GM13976 (cell line): ENCODE results near the gene SAMD9L.
A peak's percentile ranks its signal among the peaks of the same experiment; 100 is the strongest.

Experiments
- DNase-seq: peaks from one replicate; pipeline ENCODE4 v3.0.0; 2012; ENCODE audit warnings: low spot score
- CTCF ChIP-seq: IDR thresholded peaks from 2 replicates; pipeline ENCODE4 v1.5.1; 2012; ENCODE audit warnings: borderline replicate concordance, mild to moderate bottlenecking; ENCODE audit not compliant: insufficient read depth; ENCODE audit errors: extremely low read depth, missing control alignments, control extremely low read depth
- in situ Hi-C: fragments of 300-500 bp; cut with MboI; formaldehyde crosslinking; loops from one replicate; pipeline ENCODE4 v1.12.0; 2022; ENCODE audit warnings: low sequenced_read_pairs, mixed read lengths, inconsistent platforms; ENCODE audit not compliant: unreplicated experiment

SAMD9L gene

GRCh38 chr7:93148144-93148543, at the start of gene SAMD9L:
Gene SAMD9L (minus strand): TSS chr7:93148385. CDS start chr7:93135971, 12,414 bp downstream.
- peak; percentile 32 for DNase-seq
- in situ Hi-C loops = no loop called here
- TF ChIP-seq CTCF = no peak

GRCh38 chr7:93196336-93196735, 48.2 kb upstream of the SAMD9L start:
- no peak for TF ChIP-seq CTCF
- DNase-seq = no peak
- in situ Hi-C loops = no loop called here

- in situ Hi-C loops = no loop called here
- no peak for TF ChIP-seq CTCF
- no peak for DNase-seq
Observed at GRCh38 chr7:93194386-93194785, 46.2 kb upstream of the SAMD9L start.

GRCh38 chr7:93188870-93189634, 40.9 kb upstream of the SAMD9L start:
- no peak for TF ChIP-seq CTCF
- DNase-seq = no peak
- in situ Hi-C loops = no loop called here

GRCh38 chr7:93185303-93186027, 37.3 kb upstream of the SAMD9L start:
- no peak for DNase-seq
- TF ChIP-seq CTCF = no peak
- in situ Hi-C loops = no loop called here

- in situ Hi-C loops = no loop called here
Observed at GRCh38 chr7:93179173-93179572, 31.0 kb upstream of the SAMD9L start.

More at GRCh38 chr7:93179173-93179572, 31.0 kb upstream of the SAMD9L start:
- TF ChIP-seq CTCF = no peak
- no peak for DNase-seq
